ENCODE results near the gene CLCN7. TPM values are rescaled to one million over a fixed set of nuclear protein-coding genes. Genes with fewer than 3 reads are reported as not detected.
"Not testable (repeated sequence)": the region's sequence is repeated elsewhere in the genome, so short reads cannot be mapped to it uniquely, and the experiment has no call there.

Gene CLCN7
- polyA plus RNA-seq, 3 donors, result 37.4 to 249 (median 56.5) TPM

DNA sequence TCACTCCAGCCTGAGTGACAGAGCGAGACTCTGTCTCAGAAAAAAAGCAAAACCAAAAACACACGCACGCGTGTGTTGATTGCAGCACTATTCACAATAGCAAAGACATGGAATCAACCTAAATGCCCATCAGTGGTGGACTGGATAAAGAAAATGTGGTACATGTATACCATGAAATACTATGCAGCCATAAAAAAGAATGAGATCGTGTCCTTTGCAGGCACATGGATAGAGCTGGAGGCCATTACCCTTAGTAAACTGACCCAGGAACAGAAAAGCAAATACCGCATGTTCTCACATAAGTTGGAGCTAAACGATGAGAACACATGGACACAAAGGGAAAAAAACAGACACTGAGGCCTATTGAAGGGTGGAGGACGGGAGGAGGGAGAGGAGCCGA, 4.1 kb upstream of the CLCN7 start:
- not testable (repeated sequence) for H3K27ac ChIP-seq (ENCODE audit: low read depth in 1 of 2, low read length in 2 of 2); H3K9me3 ChIP-seq (replicated peaks in 1 of 2; ENCODE audit: control insufficient read depth in 1 of 2, insufficient read depth in 1 of 2, low read length in 2 of 2); H2AFZ ChIP-seq (ENCODE audit: insufficient read depth, low read depth, low read length, poor library complexity, severe bottlenecking); DNase-seq; H3K4me2 ChIP-seq (replicated peaks; ENCODE audit: extremely low read depth, low read length, poor library complexity, severe bottlenecking); H3K36me3 Mint-ChIP-seq; H3K9ac ChIP-seq (ENCODE audit: insufficient read depth, low read length, poor library complexity, severe bottlenecking); H3K27ac Mint-ChIP-seq; H3K4me3 ChIP-seq (replicated peaks in 1 of 3; ENCODE audit: low read depth in 2 of 3, low read length in 3 of 3); H4K20me1 ChIP-seq (ENCODE audit: insufficient read depth, low read length); H3K27me3 Mint-ChIP-seq (ENCODE audit: low read depth in 3 of 3); H3K9me3 Mint-ChIP-seq; H3K36me3 ChIP-seq (replicated peaks in 1 of 2; ENCODE audit: control insufficient read depth in 1 of 2, insufficient read depth in 2 of 2, low read length in 2 of 2); H3K4me3 Mint-ChIP-seq; H3K27me3 ChIP-seq (ENCODE audit: control insufficient read depth in 2 of 2, insufficient read depth in 2 of 2, low read length in 2 of 2)
- Histone ChIP-seq H3K4me1 (ENCODE audit: control insufficient read depth in 1 of 2, insufficient read depth in 2 of 2, low read length in 2 of 2) (peaks cover 39 to 50% of the 10 kb centered on the region in 2 donors), H3K79me2 (ENCODE audit: insufficient read depth, low read length) (peaks cover 21% of the 10 kb centered on the region)
- intact Hi-C loops (cut with micrococcal nuclease), result loop anchor here in 1 of 2 donors (10.0 kb wide), 2 partner anchors 136 to 296 kb away; partner anchors contain the start of genes CRAMP1, EME2, IFT140 and MRPS34
- H3K4me1 Mint-ChIP-seq, result peaks cover 42% of the 10 kb centered on the region
- WGBS (ENCODE audit: insufficient coverage), result 94% methylated on average over 7 of the region's 9 CpGs

DNA sequence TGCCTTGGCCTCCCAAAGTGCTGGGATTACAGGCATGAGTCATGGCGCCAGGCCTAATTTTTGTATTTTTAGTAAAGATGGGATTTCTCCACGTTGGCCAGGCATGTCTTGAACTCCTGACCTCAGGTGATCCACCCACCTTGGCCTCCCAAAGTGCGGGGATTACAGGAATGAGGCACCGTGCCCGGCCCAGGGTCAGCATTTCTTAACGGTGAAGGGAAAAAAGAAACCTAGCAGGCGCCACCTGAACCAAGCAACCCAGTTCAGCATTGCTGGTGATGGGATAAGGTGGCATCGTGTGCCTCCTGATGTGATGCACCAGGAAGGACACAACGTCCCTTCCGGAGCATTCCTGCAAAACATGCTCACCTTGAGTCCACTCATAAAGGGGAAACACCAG, 2.2 kb upstream of the CLCN7 start:
- H3K4me1 Mint-ChIP-seq, result peaks cover 44% of the 10 kb centered on the region

More for the DNA sequence above, 2.2 kb upstream of the CLCN7 start:
- H3K9ac ChIP-seq (ENCODE audit: insufficient read depth, low read length, poor library complexity, severe bottlenecking), result no peak overlapping the region
- H3K4me2 ChIP-seq (replicated peaks; ENCODE audit: extremely low read depth, low read length, poor library complexity, severe bottlenecking), result no peak overlapping the region
- intact Hi-C loops (cut with micrococcal nuclease), result loop anchor here in 1 of 2 donors (10.0 kb wide), 2 partner anchors 138 to 298 kb away; partner anchors contain the start of genes CRAMP1, EME2, IFT140 and MRPS34
- H3K4me3 ChIP-seq (replicated peaks in 1 of 3; ENCODE audit: low read depth in 2 of 3, low read length in 3 of 3), result no peak overlapping the region
- no peaks in the 10 kb centered on the region for H3K9me3 ChIP-seq (replicated peaks in 1 of 2; ENCODE audit: control insufficient read depth in 1 of 2, insufficient read depth in 1 of 2, low read length in 2 of 2)
- H2AFZ ChIP-seq (ENCODE audit: insufficient read depth, low read depth, low read length, poor library complexity, severe bottlenecking), result no peak overlapping the region
- no peaks in the 10 kb centered on the region for H3K36me3 ChIP-seq (replicated peaks in 1 of 2; ENCODE audit: control insufficient read depth in 1 of 2, insufficient read depth in 2 of 2, low read length in 2 of 2)
- peaks cover 40% of the 10 kb centered on the region for H3K79me2 ChIP-seq (ENCODE audit: insufficient read depth, low read length)
- H3K36me3 Mint-ChIP-seq, result peaks cover 2 to 8% of the 10 kb centered on the region in 2 donors
- H3K27ac Mint-ChIP-seq, result no peak overlapping the region
- peaks cover 0 to 5% (median 0%) of the 10 kb centered on the region in 3 donors for H3K27me3 Mint-ChIP-seq (ENCODE audit: low read depth in 3 of 3)
- TF ChIP-seq, protein P1, sequence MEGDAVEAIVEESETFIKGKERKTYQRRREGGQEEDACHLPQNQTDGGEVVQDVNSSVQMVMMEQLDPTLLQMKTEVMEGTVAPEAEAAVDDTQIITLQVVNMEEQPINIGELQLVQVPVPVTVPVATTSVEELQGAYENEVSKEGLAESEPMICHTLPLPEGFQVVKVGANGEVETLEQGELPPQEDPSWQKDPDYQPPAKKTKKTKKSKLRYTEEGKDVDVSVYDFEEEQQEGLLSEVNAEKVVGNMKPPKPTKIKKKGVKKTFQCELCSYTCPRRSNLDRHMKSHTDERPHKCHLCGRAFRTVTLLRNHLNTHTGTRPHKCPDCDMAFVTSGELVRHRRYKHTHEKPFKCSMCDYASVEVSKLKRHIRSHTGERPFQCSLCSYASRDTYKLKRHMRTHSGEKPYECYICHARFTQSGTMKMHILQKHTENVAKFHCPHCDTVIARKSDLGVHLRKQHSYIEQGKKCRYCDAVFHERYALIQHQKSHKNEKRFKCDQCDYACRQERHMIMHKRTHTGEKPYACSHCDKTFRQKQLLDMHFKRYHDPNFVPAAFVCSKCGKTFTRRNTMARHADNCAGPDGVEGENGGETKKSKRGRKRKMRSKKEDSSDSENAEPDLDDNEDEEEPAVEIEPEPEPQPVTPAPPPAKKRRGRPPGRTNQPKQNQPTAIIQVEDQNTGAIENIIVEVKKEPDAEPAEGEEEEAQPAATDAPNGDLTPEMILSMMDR (IDR thresholded peaks at IDR 0.05), result no peak
- H3K4me3 Mint-ChIP-seq, result no peak overlapping the region
- peaks cover 0 to 5% (median 0%) of the 10 kb centered on the region in 7 donors for H3K9me3 Mint-ChIP-seq
- no peak for DNase-seq
- no peak overlapping the region for H3K27ac ChIP-seq (ENCODE audit: low read depth in 1 of 2, low read length in 2 of 2)
- H3K27me3 ChIP-seq (ENCODE audit: control insufficient read depth in 2 of 2, insufficient read depth in 2 of 2, low read length in 2 of 2), result no peaks in the 10 kb centered on the region
- 100% methylated on average over 7 of the region's 10 CpGs for WGBS (ENCODE audit: insufficient coverage)
- no peaks in the 10 kb centered on the region for H4K20me1 ChIP-seq (ENCODE audit: insufficient read depth, low read length)
- H3K4me1 ChIP-seq (ENCODE audit: control insufficient read depth in 1 of 2, insufficient read depth in 2 of 2, low read length in 2 of 2), result peaks cover 47 to 58% of the 10 kb centered on the region in 2 donors

Data from CD14-positive monocyte (primary cell).